ENCODE data around the gene IFRD2.

Gene IFRD2

DNA sequence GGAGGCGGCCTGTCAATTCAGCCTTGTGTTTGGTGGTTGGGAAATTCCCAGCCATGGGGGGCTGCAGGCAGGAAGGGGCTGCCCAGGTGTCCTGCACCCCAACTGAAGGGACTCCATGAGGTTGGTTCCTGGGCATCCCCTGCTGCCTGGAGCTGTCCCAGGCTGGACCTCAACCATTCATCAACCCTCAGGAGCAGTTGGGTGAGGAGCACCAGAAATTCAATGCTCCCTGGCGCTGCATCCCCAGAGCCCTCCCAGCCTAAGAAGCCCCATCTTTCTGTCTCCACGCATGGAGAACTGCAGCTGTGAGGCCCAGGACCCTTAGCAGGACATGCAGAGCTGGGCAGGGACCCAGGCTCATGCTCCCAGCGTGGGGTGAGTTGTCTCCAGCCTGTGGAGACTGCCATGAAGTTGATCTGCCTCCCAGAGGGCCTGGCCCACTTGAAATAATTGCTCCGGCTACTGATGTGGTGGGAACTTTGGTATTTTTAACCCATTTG, 31.2 kb downstream of the IFRD2 start:
- H4K91ac ChIP-seq (ENCODE audit: low read depth, low read length, poor library complexity), result peak overlapping the region; percentile 45
- peak overlapping the region; percentile 87 for H2BK15ac ChIP-seq (ENCODE audit: low read length)
- peak overlapping the region; percentile 95 for H3K27ac ChIP-seq (replicated peaks; ENCODE audit: low read length)
- no peaks in the 10 kb centered on the region for H3K27me3 ChIP-seq (ENCODE audit: control insufficient read depth in 3 of 3, insufficient read depth in 3 of 3, low read depth in 1 of 3, low read length in 3 of 3)
- peak overlapping the region; percentile 84 for H2AFZ ChIP-seq (ENCODE audit: low read length)
- H3K23ac ChIP-seq (ENCODE audit: low read depth, low read length, poor library complexity), result peak overlapping the region; percentile 97
- no peak overlapping the region for H4K8ac ChIP-seq (ENCODE audit: low read depth, low read length)
- H3K14ac ChIP-seq (ENCODE audit: low read length), result no peak overlapping the region
- H3K4me2 ChIP-seq (ENCODE audit: insufficient read depth, low read length, poor library complexity, severe bottlenecking), result peak overlapping the region; percentile 82
- peaks cover 0 to 2% of the 10 kb centered on the region in 2 donors for H3K9me3 ChIP-seq (replicated peaks in 1 of 2; ENCODE audit: control insufficient read depth in 2 of 2, insufficient read depth in 1 of 2, low read depth in 1 of 2, low read length in 2 of 2)
- H3K4me3 ChIP-seq (ENCODE audit: low read length in 2 of 2), result peak overlapping the region in 1 of 2 donors; percentile 50
- peak overlapping the region; percentile 68 for H2BK120ac ChIP-seq (ENCODE audit: low read depth, low read length)
- no peak overlapping the region for H3K9ac ChIP-seq (ENCODE audit: low read depth, low read length, poor library complexity)
- peak overlapping the region; percentile 99 for H3K4ac ChIP-seq (ENCODE audit: low read length)
- no CpG with 5 or more reads among the region's 5 CpGs for WGBS, 2 donors (ENCODE audit: extremely low coverage in 2 of 2, insufficient read length in 2 of 2, insufficient replicate concordance in 1 of 2)
- peak overlapping the region; percentile 46 for H2AK5ac ChIP-seq (ENCODE audit: low read depth, low read length)
- peaks cover 27 to 37% of the 10 kb centered on the region in 2 donors for H3K36me3 ChIP-seq (replicated peaks in 1 of 2; ENCODE audit: control insufficient read depth in 2 of 2, insufficient read depth in 2 of 2, low read length in 2 of 2)
- H2BK5ac ChIP-seq (ENCODE audit: low read length), result peak overlapping the region; percentile 100
- H2BK12ac ChIP-seq (ENCODE audit: low read length), result peak overlapping the region; percentile 76
- peaks cover 7% of the 10 kb centered on the region for H3K79me1 ChIP-seq (ENCODE audit: low read depth, low read length)
- peak overlapping the region; percentile 94 for H3K18ac ChIP-seq (ENCODE audit: low read length)
- H3K4me1 ChIP-seq (ENCODE audit: control insufficient read depth in 2 of 2, insufficient read depth in 1 of 2, low read depth in 1 of 2, low read length in 2 of 2), result peaks cover 53 to 60% of the 10 kb centered on the region in 2 donors
- DNase-seq (ENCODE audit: low spot score), result no peak

DNA sequence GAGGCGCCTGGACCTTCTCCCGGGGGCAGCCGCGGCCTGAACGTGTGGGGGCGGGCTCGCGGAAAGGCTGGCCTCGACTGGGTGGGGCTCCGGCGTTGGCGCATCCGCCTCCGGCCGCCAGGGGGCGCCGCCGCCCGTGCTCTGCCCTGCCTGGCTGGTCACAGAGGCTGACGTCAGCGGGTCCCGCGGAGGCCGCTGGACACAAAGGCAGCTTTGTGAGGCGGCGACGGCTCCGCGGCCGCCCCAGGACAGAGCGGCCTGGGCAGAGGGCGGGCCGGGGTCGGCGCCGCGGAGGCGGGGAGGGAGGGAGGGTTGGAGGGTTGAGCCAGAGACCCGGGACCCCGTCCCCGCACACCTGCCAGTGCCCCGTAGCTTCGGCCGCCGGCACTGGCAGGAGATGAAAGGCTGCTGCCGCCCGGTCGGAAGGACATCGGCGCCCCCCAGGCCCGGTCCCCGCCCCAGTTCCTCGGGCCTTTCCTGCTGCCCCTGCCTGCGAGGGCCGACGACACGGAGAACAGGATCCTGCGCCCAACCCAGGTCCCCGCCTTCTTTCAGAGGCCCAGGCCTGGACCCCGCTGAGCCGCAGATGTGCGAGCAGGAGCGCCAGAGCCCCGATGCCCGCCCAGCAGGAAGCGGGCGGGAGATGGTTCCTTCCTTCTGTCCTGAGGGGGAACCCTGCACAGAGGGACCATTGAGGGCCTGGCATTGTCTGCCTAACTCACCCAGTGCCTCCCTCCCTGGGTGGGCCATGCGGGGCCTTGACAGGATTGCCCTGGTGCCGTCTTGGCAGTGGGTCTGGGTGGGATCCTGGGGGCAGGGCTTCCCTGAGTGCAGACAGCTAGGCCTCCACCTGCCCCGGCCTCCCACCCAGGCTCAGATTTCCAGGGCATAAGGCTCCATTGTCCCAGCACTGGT, 31.9 kb downstream of the IFRD2 start:
- Histone ChIP-seq H3K27me3 (ENCODE audit: control insufficient read depth in 3 of 3, insufficient read depth in 3 of 3, low read depth in 1 of 3, low read length in 3 of 3) (no peaks in the 10 kb centered on the region), H2BK12ac (ENCODE audit: low read length) (peak overlapping the region; percentile 86), H3K4ac (ENCODE audit: low read length) (peak overlapping the region; percentile 99), H3K4me3 (ENCODE audit: low read length in 2 of 2) (peak overlapping the region; percentile 31 to 50), H3K79me1 (ENCODE audit: low read depth, low read length) (peaks cover 10% of the 10 kb centered on the region), H3K4me2 (ENCODE audit: insufficient read depth, low read length, poor library complexity, severe bottlenecking) (peak overlapping the region; percentile 82), H2BK5ac (ENCODE audit: low read length) (peak overlapping the region; percentile 100), H3K18ac (ENCODE audit: low read length) (peak overlapping the region; percentile 95), H4K91ac (ENCODE audit: low read depth, low read length, poor library complexity) (peak overlapping the region; percentile 77), H3K23ac (ENCODE audit: low read depth, low read length, poor library complexity) (peak overlapping the region; percentile 97), H3K14ac (ENCODE audit: low read length) (no peak overlapping the region), H2AFZ (ENCODE audit: low read length) (peak overlapping the region; percentile 84), H3K36me3 (replicated peaks in 1 of 2; ENCODE audit: control insufficient read depth in 2 of 2, insufficient read depth in 2 of 2, low read length in 2 of 2) (peaks cover 30 to 40% of the 10 kb centered on the region in 2 donors), H3K9me3 (replicated peaks in 1 of 2; ENCODE audit: control insufficient read depth in 2 of 2, insufficient read depth in 1 of 2, low read depth in 1 of 2, low read length in 2 of 2) (peaks cover 0 to 2% of the 10 kb centered on the region in 2 donors), H3K4me1 (ENCODE audit: control insufficient read depth in 2 of 2, insufficient read depth in 1 of 2, low read depth in 1 of 2, low read length in 2 of 2) (peaks cover 47 to 56% of the 10 kb centered on the region in 2 donors), H3K9ac (ENCODE audit: low read depth, low read length, poor library complexity) (peak overlapping the region; percentile 86), H4K8ac (ENCODE audit: low read depth, low read length) (no peak overlapping the region), H2AK5ac (ENCODE audit: low read depth, low read length) (peak overlapping the region; percentile 88), H3K27ac (replicated peaks; ENCODE audit: low read length) (peak overlapping the region; percentile 95), H2BK15ac (ENCODE audit: low read length) (peak overlapping the region; percentile 87), H2BK120ac (ENCODE audit: low read depth, low read length) (peak overlapping the region; percentile 68)
- DNase-seq (ENCODE audit: low spot score), result peak; percentile 96
- no CpG with 5 or more reads among the region's 70 CpGs for WGBS, 2 donors (ENCODE audit: extremely low coverage in 2 of 2, insufficient read length in 2 of 2, insufficient replicate concordance in 1 of 2)

DNA sequence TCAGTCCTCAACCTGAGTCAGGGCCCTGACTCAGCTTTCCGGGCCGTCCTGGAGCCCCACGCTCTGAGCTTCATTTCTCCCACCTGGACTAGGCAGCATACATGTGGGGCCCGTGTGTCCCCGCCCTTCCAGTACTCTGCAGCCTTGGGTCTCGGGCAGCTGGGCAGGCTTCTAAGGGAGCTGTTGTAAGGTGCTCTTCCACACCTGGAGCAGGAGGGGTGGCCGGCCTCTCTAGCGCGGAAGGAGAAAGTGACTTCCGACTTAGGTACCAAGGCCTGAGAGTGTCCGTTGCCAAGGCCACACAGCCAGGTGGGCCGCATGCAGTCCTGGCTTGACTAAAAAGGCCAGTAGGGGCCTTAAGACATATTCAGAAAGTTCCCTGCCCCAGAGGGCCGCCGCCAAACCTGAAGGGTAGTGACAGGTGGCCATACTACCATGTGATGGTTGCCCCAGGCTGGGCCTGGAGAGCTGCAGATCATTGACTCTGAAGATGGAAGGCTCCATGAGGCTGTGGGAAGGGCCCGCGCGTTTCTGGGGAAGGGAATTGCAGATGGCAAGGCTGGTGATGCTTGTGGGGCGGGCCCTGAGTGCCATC, 32.7 kb downstream of the IFRD2 start:
- peak overlapping the region; percentile 73 for H3K27ac ChIP-seq (replicated peaks; ENCODE audit: low read length)
- H3K4me2 ChIP-seq (ENCODE audit: insufficient read depth, low read length, poor library complexity, severe bottlenecking), result peak overlapping the region; percentile 31
- no peak overlapping the region for H2BK120ac ChIP-seq (ENCODE audit: low read depth, low read length)
- peak overlapping the region; percentile 88 for H3K18ac ChIP-seq (ENCODE audit: low read length)
- peaks cover 0 to 2% of the 10 kb centered on the region in 2 donors for H3K9me3 ChIP-seq (replicated peaks in 1 of 2; ENCODE audit: control insufficient read depth in 2 of 2, insufficient read depth in 1 of 2, low read depth in 1 of 2, low read length in 2 of 2)
- DNase-seq (ENCODE audit: low spot score), result no peak
- H2AFZ ChIP-seq (ENCODE audit: low read length), result peak overlapping the region; percentile 70
- WGBS, 2 donors (ENCODE audit: extremely low coverage in 2 of 2, insufficient read length in 2 of 2, insufficient replicate concordance in 1 of 2), result no CpG with 5 or more reads among the region's 18 CpGs
- H3K4me1 ChIP-seq (ENCODE audit: control insufficient read depth in 2 of 2, insufficient read depth in 1 of 2, low read depth in 1 of 2, low read length in 2 of 2), result peaks cover 42 to 51% of the 10 kb centered on the region in 2 donors
- peaks cover 8% of the 10 kb centered on the region for H3K79me1 ChIP-seq (ENCODE audit: low read depth, low read length)
- peak overlapping the region; percentile 82 for H2BK5ac ChIP-seq (ENCODE audit: low read length)
- H4K8ac ChIP-seq (ENCODE audit: low read depth, low read length), result no peak overlapping the region
- peak overlapping the region; percentile 67 for H3K9ac ChIP-seq (ENCODE audit: low read depth, low read length, poor library complexity)
- no peaks in the 10 kb centered on the region for H3K27me3 ChIP-seq (ENCODE audit: control insufficient read depth in 3 of 3, insufficient read depth in 3 of 3, low read depth in 1 of 3, low read length in 3 of 3)
- peak overlapping the region; percentile 86 for H2BK12ac ChIP-seq (ENCODE audit: low read length)
- H3K14ac ChIP-seq (ENCODE audit: low read length), result no peak overlapping the region
- H3K23ac ChIP-seq (ENCODE audit: low read depth, low read length, poor library complexity), result peak overlapping the region; percentile 97
- H3K4ac ChIP-seq (ENCODE audit: low read length), result no peak overlapping the region
- peaks cover 36 to 48% of the 10 kb centered on the region in 2 donors for H3K36me3 ChIP-seq (replicated peaks in 1 of 2; ENCODE audit: control insufficient read depth in 2 of 2, insufficient read depth in 2 of 2, low read length in 2 of 2)
- H2BK15ac ChIP-seq (ENCODE audit: low read length), result peak overlapping the region; percentile 67
- no peak overlapping the region for H3K4me3 ChIP-seq (ENCODE audit: low read length in 2 of 2)
- peak overlapping the region; percentile 88 for H2AK5ac ChIP-seq (ENCODE audit: low read depth, low read length)
- H4K91ac ChIP-seq (ENCODE audit: low read depth, low read length, poor library complexity), result no peak overlapping the region

Data from neuronal stem cell (in vitro differentiated cells).